ENCODE results near the gene BAIAP3. TPM values are rescaled to one million over a fixed set of nuclear protein-coding genes. Genes with fewer than 3 reads are reported as not detected.

BAIAP3 gene
- total RNA-seq, 1 donor from 2014 or later: 0.66 TPM

- intact Hi-C loops (cut with micrococcal nuclease): no loop called here
These were observed 2.3 kb upstream of the BAIAP3 start for GRCh38 chr16:1330931-1331711.

DNA sequence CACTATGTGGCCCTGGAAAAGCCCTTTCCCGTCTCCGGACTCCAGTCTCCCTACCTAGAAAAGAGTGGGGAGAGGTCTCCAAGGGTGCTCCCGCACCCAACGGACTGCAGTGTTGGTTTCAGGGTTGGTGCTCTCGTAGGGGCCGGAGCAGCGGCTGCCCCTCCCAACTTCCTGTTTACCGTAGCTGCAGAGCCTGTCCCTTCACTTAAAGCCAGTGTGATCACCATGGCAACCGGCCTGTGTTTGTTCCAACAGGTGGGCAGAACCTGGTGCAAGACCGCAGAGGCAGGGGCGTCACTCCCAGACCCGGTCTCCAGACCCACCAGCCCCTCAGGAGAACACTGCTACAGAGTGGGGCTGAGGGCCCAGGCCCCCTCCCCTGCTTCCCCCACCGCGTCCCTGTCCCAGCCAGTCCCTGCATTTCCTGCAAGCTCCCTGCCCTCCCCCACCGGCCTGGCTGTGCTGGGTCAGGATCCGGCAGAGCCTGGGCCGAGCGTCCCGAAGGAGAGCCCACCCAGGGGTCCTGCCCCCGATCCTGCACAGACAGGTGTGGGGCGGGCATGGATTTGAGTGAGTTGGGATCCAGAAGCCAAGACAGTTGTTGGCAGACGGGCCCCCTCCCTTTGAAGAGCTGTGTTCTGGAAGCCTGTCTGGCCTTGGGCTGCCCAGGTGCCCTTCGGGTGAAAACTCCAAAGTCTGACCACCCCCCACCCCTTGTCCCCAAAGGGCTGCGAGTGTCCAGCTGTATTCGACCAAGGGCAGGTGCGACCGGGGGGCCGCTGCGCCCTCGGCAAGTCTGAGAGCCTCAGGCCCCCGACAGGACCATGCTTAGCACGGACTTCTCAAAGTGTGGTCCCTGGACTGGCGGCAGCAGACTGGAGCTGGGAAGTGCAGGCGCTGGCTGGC is 1.5 kb upstream of the BAIAP3 start:
- intact Hi-C loops (cut with micrococcal nuclease): no loop called here

- intact Hi-C loops (cut with micrococcal nuclease): loop anchor here (1.0 kb wide), 1 partner anchor 11 kb away; no protein-coding TSS in a partner anchor
These were observed 762 bp upstream of the BAIAP3 start for GRCh38 chr16:1332618-1333148.

GRCh38 chr16:1333854-1334700 is 632 bp downstream of the BAIAP3 start:
- intact Hi-C loops (cut with micrococcal nuclease): loop anchor here (1.0 kb wide), 1 partner anchor 9 kb away; no protein-coding TSS in a partner anchor

GRCh38 chr16:1334739-1335138 is 1.3 kb downstream of the BAIAP3 start:
- intact Hi-C loops (cut with micrococcal nuclease): no loop called here

- intact Hi-C loops (cut with micrococcal nuclease): no loop called here
These were observed 1.9 kb downstream of the BAIAP3 start for GRCh38 chr16:1335211-1335971.

GRCh38 chr16:1335996-1336395 is 2.6 kb downstream of the BAIAP3 start:
- intact Hi-C loops (cut with micrococcal nuclease): no loop called here

- intact Hi-C loops (cut with micrococcal nuclease): no loop called here
These were observed 3.2 kb downstream of the BAIAP3 start for GRCh38 chr16:1336619-1337018.

DNA sequence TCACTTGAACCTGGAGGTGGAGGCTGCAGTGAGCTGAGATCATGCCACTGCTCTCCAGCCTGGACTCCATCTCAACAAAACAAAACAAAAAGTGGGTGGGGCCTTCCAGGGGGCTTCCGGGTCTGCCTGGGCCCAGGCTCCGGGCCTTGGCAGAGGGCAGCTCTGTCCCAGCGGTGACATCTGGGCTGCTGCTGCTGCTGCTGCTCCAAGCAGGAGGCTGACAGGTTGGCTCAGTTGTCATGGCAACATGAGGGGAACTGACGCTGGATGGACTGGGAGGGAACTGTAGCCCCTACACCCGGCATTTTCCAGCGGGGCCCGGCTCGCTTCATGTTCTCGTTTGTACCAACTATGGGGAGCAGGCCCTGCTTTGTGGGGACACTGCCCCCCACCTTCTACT is 4.0 kb downstream of the BAIAP3 start:
- intact Hi-C loops (cut with micrococcal nuclease): no loop called here

DNA sequence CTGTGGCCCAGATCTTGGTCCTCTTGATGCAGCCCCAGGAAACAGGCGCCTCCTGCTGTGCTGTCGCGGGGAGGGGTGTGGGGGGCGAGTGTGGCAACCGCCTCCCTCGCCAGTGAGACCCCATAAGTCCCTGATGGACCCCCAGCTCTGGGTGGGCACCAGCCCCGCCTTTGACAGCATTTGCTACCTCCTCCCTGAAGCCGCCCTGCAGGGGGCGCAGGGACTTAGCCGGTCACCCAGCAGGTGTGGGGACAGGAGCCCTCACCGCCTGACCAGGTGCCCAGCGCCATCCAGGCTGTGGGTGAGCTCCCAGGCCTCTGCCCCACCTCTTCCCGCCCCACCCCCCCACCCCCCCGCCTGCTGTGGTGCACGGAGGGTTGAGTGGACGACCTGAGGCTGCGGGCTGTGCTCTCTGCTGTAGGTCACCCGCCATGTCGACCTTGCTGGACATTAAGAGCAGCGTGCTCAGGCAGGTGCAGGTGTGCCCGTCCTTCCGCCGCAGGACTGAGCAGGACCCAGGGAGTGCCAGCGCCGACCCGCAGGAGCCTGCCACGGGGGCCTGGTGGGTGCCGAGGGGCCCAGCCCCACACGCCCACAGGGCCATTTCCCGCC is 4.8 kb downstream of the BAIAP3 start:
- intact Hi-C loops (cut with micrococcal nuclease): no loop called here

- intact Hi-C loops (cut with micrococcal nuclease): no loop called here
These were observed 5.6 kb downstream of the BAIAP3 start for GRCh38 chr16:1338855-1339675.

DNA sequence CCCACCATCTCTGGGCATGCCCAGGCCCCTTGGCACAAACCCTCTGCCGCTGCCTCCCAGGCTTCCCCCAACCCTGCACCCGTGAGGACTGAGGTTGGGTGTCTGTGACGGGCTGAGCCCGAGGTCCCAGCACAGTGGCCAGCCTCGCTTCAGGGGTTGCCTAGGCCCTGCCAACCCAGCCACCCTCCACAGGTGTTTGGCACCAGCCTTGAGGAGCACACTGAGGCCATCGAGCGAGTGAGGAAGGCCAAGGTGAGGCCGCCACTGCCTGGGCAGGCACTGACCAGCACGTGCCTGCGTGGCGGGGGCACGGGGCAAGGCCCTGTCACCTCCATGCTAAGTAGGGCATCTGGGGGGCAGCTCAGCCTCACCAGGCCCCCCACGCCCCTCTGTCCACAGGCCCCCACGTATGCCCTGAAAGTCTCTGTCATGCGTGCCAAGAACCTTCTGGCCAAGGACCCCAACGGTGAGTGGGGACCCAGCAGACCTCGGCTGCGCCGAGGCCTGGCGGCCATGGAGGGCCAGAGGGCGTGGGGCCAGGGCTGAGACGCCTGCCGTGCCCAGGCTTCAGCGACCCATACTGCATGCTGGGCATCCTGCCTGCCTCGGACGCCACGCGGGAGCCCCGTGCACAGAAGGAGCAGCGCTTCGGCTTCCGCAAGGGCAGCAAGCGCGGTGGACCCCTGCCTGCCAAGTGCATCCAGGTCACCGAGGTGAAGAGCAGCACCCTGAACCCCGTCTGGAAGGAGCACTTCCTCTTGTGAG is 7.5 kb downstream of the BAIAP3 start:
- intact Hi-C loops (cut with micrococcal nuclease): no loop called here

DNA sequence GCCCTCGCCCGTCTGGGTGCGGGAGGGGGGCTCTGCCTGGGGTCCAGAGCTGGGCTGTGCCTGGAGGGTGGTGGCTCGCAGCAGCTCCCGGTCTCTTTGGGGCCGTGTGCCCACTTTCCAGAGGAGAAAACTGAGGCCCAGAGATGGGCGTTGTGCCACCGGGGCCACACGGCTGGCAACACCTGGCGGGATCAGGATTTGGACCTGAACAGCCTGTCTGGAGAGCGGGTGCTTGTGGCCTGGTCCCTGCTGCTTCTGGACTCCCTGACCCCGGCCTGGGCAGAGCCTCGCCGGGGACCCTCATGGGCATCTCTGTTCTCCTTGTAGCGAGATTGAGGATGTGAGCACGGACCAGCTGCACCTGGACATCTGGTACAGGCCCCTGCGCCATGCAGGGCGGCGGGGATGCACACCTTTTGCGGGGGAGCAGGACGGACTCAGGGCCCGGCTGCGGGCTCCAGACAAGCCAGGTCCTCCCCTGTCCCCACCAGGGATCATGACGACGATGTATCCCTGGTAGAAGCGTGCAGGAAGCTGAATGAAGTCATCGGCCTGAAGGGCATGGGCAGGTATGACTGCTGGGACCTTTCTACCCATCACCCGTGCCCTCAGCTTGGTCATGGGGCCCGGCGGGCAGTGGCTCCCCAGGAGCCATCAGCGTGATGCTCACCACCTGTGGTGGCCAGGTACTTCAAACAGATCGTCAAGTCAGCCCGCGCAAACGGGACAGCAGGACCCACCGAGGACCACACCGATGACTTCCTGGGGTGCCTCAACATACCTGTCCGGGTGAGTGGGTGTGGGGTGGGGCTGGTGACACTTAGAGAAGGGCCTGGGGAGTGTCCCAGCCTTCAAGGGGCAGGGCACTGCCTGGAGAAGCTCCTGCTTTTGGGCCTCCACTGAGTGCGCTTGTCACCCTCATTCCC is 8.3 kb downstream of the BAIAP3 start:
- intact Hi-C loops (cut with micrococcal nuclease): no loop called here

- intact Hi-C loops (cut with micrococcal nuclease): loop anchor here (1.0 kb wide), 1 partner anchor 9 kb away; the partner anchor contains the start of gene BAIAP3
These were observed 9.3 kb downstream of the BAIAP3 start for GRCh38 chr16:1342526-1343427.

DNA sequence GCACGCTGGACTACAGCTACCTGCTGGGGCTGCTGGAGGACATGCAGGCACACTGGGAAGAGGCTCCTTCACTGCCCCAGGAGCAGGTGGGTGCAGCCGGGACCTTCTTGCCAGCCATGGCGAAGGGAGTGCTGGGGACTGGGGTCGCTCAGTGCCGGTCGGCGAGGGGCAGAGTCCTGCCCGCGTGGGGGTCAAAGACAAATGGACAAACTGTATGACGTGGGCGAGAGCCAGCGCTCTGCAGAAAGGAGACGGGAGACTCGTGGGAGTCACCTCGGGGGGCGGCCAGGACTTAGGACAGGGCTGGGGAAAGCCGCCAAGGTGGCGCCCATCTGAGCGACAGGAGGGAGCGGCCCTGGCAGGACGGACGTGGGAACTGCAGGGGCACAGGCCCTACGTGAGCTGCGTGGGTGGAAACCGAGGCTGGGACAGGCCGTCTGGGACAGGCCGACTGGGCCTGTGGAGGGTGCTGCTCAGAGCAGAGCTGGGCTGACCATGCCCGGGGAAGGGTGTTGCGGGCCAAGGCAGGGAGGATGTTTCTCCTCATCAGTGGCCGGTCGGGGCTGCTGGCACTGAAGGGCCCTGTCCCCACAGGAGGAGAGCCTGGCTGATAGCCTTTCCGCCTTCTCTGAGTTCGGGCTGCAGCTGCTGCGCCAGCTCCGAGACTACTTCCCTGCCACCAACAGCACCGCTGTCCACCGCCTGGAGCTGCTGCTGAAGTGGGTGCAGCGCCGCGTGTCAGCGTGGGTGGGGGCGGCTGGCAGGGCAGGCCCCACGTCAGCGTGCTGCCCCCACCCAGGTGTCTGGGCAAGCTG is 10.2 kb downstream of the BAIAP3 start:
- intact Hi-C loops (cut with micrococcal nuclease): loop anchor here (1.0 kb wide), 1 partner anchor 10 kb away; the partner anchor contains the start of gene BAIAP3
